Renal cortical epithelial cell (primary cell): ENCODE data around the gene COLEC11. TPM values are rescaled to one million over a fixed set of nuclear protein-coding genes. Genes with fewer than 3 reads are reported as not detected.
A peak's percentile ranks its signal among the peaks of the same experiment; 100 is the strongest.

Experiments
- DNase-seq: peaks from one replicate; pipeline ENCODE4 v3.0.0-alpha.2; 2011; ENCODE audit warnings: low read depth
- total RNA-seq: library from RNA; depleted of rRNA; stranded (reverse); fragments of >200 nt; gene quantifications from 2 replicates; pipeline ENCODE4 v1.2.3, GENCODE V29; 2014

Gene COLEC11
- total RNA-seq, 1 donor from 2014 or later = not detected

GRCh38 chr2:3585261-3586109 lies 9.4 kb upstream of the COLEC11 start:
- DNase-seq = no peak

- no peak for DNase-seq
Observed at GRCh38 chr2:3586220-3586619, 8.7 kb upstream of the COLEC11 start.

- no peak for DNase-seq
Observed at GRCh38 chr2:3587021-3587420, 7.9 kb upstream of the COLEC11 start.

- DNase-seq = no peak
Observed at GRCh38 chr2:3587432-3587831, 7.5 kb upstream of the COLEC11 start.

- DNase-seq = no peak
Observed at GRCh38 chr2:3588084-3588483, 6.8 kb upstream of the COLEC11 start.

GRCh38 chr2:3589086-3589485 lies 5.8 kb upstream of the COLEC11 start:
- DNase-seq = no peak

- no peak for DNase-seq
Observed at GRCh38 chr2:3595404-3595803, 492 bp downstream of the COLEC11 start.

GRCh38 chr2:3595985-3596384 lies 1.1 kb downstream of the COLEC11 start:
- no peak for DNase-seq

GRCh38 chr2:3596901-3597417 lies 2.0 kb downstream of the COLEC11 start:
- DNase-seq = no peak

- no peak for DNase-seq
Observed at GRCh38 chr2:3597567-3597966, 2.7 kb downstream of the COLEC11 start.

GRCh38 chr2:3598197-3598910 lies 3.4 kb downstream of the COLEC11 start:
- DNase-seq = no peak

- DNase-seq = no peak
Observed at GRCh38 chr2:3598912-3599854, 4.3 kb downstream of the COLEC11 start.

GRCh38 chr2:3600256-3600855 lies 5.4 kb downstream of the COLEC11 start:
- no peak for DNase-seq

GRCh38 chr2:3601561-3602271 lies 6.8 kb downstream of the COLEC11 start:
- no peak for DNase-seq

- DNase-seq = peak; percentile 17
Observed at GRCh38 chr2:3602553-3603339, 7.8 kb downstream of the COLEC11 start.

- no peak for DNase-seq
Observed at GRCh38 chr2:3603536-3604206, 8.8 kb downstream of the COLEC11 start.

- no peak for DNase-seq
Observed at GRCh38 chr2:3604207-3604877, 9.4 kb downstream of the COLEC11 start.
